DMS53 (cell line): ENCODE data around the gene AAMDC.
"Not testable (repeated sequence)": the region's sequence is repeated elsewhere in the genome, so short reads cannot be mapped to it uniquely, and the experiment has no call there.

Experiments
- DNase-seq: peaks from one replicate; lab custom pipeline; 2025; lab: John Stamatoyannopoulos, UW

The AAMDC gene

DNA sequence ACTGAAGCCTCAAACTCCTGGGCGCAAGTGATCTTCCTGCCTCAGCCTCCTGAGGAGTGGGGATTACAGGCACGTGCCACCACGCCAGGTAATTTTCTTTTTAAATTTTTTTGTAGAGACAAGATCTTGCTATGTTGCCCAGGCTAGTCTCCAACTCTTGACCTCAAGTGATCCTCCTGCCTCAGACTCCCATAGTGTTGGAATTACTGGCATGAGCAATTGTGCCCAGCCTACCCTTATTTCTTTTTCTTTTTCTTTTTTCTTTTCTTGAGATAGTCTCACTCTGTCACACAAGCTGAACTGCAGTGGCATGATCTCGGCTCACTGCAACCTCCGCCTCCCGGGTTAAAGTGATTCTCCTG lies 63.9 kb downstream of the AAMDC start:
- DNase-seq = no peak

DNA sequence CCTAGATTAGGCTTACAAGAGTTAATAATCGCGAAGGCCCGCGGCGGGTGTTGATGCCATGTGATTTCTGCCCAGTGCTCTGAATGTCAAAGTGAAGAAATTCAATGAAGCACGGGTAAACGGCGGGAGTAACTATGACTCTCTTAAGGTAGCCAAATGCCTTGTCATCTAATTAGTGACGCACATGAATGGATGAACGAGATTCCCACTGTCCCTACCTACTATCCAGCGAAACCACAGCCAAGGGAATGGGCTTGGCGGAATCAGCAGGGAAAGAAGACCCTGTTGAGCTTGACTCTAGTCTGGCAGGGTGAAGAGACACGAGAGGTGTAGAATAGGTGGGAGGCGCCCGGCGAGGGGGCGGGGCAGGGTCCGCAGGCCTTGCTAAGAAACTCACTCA lies 65.5 kb downstream of the AAMDC start:
- DNase-seq = no peak

DNA sequence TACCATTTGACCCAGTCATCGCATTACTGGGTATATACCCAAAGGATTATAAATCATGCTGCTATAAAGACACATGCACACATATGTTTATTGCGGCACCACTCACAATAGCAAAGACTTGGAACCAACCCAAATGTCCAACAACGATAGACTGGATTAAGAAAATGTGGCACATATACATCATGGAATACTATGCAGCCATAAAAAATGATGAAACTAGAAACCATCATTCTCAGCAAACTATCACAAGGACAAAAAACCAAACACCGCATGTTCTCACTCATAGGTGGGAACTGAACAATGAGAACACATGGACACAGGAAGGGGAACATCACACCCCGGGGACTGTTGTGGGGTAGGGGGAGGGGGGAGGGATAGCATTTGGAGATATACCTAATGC lies 68.1 kb downstream of the AAMDC start:
- not testable (repeated sequence) for DNase-seq

DNA sequence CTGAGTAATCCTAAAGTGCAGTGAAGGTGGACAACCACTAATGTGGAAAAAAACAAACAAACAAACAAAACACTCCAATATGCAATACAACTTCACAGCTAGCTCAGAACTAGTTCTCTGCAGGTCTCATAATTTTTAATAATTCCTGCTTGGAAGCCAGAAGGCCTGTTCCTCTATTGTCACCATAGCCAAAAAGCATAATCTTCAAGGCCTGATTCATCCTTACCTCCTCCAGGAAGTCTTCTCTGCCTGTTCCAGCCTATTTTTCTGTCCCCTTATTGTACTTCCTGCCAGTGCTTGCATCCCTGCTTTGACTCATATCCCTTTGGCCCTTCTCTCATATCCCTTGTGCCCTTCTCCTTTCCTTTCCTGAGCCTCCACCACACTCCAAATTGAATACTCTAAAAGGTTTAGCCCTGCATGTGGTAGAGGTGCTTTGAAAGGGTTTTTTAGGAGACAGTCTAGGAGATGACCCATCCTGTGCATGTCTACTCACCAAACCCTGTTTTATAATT lies 69.2 kb downstream of the AAMDC start:
- DNase-seq = peak; percentile 52

DNA sequence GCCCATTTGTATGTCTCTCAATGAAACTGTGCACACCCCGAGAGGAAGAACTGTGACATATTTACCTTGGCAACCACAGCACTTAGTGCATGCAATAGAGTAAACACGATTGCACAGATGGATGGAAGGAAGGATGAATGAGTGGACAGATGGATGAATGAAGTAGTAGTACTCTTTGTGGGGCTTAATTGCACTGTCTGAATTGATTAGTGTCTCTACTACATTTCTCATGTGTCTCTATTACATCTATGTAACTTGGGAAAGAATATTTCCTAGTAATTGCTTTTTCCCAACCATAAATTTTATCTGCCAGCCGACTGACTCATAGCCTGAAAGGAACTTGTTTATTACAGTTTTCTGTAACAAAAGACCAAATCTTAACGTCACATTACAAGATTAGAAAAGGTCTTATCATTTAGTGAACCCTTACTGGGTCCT lies 69.7 kb downstream of the AAMDC start:
- peak; percentile 82 for DNase-seq

DNA sequence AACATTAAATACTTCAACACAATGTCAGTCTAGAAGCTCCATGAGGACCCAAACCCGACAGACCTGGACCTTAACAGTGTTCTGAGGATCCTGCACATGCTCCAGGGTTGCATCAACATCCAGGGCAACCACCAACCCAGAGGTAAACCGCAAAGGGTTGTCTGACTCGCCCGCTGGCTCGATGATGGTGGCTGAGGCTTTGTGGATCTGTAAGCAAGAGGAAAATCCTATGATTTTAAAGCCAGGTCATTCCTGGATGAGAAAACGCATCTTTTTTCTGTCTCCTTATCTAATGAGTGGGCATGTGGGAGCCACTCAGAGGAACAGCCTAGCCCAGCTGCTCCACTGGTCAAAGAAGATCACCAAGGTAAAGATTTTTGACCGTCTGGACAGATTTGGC lies 70.3 kb downstream of the AAMDC start:
- peak; percentile 27 for DNase-seq

DNA sequence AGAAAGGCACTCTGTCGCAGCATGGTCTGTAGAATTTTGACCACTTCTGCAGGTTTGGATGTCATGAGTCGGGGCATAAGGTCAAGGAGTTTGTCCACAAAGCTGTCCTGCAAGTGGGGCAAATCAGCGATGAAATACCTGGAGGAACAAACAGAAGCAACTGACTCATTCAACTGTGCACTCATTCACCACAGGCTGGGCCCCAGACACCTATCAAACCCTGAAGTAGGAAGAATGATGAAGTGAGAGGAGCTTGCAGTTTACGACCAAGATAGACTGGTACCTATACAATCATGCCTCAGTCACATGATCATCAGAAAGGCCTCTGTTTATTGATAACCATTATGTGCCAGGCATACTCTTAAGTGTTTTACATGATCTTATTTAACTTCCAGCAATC lies 70.8 kb downstream of the AAMDC start:
- DNase-seq = peak; percentile 52

DNA sequence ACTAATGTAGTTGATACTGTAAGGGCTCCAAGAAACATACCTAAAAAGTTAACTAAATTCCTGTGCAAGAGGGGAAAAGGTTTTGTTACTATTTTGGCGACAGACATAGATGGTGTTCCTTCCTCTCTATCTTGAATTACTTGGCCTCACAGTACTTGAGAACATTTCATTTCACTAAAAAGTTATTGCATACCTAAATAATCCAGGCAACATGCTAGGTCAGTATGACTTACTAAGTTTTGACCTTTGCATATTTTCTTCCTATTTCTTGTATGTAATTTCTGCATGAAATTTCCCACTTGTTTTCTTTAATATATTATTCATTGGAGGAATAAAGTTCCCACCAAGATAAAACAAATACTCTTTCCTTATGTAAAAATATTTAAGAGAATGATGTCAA lies 74.0 kb downstream of the AAMDC start:
- DNase-seq = not testable (repeated sequence)

DNA sequence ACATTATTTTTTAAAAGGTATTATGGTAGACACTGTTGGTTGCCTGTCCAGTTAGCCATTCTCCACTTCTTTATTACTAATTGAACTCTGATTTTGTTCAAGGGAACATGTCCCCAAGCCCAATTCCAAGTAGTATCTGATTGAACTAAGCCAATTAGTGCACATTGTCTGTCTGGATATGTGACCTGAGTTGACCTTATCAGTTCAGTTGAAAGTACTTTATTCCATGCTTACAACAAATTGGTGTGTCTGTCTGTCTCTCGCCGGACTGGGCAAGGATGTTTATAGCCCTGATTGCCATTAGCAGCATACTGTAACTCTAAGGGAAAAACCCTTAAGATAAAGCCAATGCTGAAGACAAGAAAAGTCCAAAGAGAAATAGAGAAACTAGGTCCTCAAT lies 87.9 kb downstream of the AAMDC start:
- DNase-seq = no peak

DNA sequence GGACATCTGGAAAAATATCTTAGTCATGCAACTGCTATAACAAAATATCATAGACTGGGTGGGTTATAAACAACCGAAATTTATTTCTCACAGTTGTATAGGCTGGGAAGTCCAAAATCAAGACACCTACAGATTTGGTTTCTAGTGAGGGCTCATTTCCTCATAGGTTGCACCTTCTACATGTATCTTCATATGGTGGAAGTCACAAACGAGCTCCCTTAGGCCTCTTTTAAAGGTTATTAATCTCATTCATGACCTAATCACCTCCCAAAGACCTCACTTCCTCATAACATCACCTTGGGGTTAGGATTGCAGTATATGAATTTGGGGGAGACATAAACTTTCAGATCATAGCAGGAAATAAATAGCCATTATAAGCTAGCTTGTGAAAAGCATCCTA lies 88.3 kb downstream of the AAMDC start:
- no peak for DNase-seq

DNA sequence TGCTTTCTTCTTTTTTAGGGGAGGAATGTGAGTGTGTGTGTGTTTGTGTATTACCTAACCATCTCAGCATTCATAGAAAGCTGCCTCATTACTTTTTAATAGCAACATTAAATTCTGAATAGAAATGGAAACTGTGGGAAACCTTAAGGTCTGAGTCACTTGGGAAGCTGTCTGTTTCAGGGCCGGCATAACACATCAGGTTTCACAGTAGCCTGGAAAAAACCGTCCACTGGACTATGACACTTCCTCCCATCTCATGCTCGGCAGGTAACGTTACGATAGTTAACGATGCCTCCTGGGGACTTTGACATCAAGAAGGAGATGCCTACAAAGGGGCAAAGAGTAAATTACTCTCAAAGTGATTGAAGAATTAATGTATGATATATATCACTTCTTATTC lies 89.9 kb downstream of the AAMDC start:
- not testable (repeated sequence) for DNase-seq

DNA sequence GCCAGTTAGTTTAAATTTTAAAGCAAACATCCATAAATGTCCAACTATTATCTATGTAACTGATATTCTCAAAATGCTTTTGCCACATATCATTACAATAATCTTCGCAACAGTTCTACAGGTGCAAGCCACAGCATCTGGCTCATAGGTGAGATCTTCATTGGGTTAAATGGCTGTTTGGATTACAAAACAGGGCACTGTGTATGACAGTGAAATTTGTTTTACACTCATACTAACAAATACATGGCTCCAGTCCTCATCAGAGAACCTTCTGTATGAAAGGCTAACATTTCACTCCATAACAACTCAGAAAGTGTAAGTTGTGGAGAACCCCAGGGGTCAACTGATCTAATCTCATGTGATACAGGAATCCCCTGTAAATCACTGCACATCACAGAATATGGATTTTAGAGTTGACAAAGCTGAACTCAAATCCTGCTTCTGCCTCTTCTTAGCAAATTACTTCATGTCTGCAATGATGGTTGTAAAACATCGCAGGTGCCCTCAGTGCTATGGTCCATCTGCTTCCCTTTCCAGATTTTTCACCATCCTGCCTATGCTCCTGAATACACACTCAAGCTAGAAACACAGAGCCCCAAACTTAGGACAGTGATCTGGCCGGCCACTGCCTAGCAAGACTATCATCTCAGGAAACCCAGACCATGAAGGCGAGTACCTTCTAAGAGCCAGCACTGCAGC lies 92.8 kb downstream of the AAMDC start:
- DNase-seq = peak; percentile 77

DNA sequence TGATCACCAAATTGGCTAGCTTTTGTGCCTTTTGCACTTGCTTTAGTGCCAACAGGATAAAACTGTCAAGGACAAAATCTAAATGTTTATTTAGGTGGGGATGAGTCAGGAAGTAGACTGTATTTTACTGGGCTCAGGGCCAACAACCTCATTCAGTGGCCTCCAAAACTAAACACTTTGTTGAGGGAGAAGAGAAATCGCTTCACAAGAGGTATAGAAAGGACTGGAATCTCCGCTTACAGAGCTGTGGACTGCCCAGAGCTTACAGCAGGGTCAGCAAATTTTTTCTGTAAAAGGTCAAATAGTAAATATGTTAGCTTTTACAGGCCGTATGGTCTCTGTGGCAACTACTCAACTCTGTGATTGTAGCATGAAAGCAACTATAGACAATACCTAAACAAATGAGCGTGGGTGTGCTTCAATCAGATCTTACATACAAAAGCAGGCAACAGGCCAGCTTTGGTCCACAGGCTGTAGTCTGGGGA lies 93.4 kb downstream of the AAMDC start:
- DNase-seq = peak; percentile 96

DNA sequence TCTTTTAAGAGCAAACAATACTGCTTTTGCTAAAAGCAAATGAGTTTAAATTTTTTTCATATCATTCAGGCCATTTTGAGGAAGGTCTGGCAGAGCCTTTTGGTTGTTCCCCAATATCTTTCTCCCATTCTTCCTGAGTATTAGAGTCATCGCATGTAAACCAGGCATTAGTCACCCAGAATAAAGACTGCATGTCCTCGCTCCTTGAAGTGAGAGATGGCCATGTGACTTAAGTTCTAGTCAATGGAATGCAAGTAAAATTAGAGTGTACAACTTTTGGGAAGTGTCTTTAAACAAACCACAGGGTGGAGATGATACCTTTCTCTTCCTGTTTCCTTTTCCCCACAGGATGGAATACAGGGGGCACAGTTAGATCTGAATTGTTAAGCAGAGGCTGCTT lies 96.8 kb downstream of the AAMDC start:
- DNase-seq = not testable (repeated sequence)
